ENCODE results near the gene DGKK. TPM values are rescaled to one million over a fixed set of nuclear protein-coding genes. Genes with fewer than 3 reads are reported as not detected.

Gene DGKK
- total RNA-seq: not detected

GRCh38 chrX:50470103-50471031, at the start of gene DGKK:
DGKK (minus strand) TSS chrX:50470825; CDS start chrX:50470678, 147 bp downstream.
- H3K9me3 Mint-ChIP-seq: no peaks in the 10 kb centered on the region
- no peak within 1 kb of the TSS for H3K27ac Mint-ChIP-seq
- no peak for DNase-seq
- peaks cover 54% of the 10 kb centered on the region for H3K27me3 Mint-ChIP-seq
- CTCF ChIA-PET: no interaction called here
- H3K4me3 Mint-ChIP-seq: no peak within 1 kb of the TSS
- H3K4me1 Mint-ChIP-seq: no peaks in the 10 kb centered on the region
- POLR2A ChIA-PET: no interaction called here
- no peaks in the 10 kb centered on the region for H3K36me3 Mint-ChIP-seq (ENCODE audit: low read depth)

DNA sequence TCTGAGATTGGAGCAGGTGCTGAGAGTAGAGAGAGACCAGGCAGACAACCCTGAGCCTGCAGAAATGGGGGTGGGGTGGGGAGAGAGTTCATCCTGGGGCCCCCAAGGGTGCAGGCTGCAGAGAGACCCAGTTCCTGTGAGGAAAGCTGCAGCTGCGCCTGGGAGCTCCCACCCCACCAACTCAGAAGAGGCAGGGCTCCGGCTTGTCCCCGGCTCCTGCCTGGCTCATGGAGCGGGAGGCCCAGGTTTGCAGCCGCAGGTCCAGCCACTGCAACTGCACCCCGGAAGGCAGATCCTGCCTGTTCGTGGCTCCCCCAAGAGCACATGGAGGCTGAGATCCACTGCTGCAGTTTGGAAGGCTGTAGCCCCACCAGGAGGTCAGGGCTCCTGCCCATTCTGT, 44.2 kb upstream of the DGKK start:
- ChIA-PET CTCF (no interaction called here), POLR2A (no interaction called here)
- H3K36me3 Mint-ChIP-seq (ENCODE audit: low read depth): no peaks in the 10 kb centered on the region
- H3K27me3 Mint-ChIP-seq: peaks cover 4% of the 10 kb centered on the region
- DNase-seq: no peak
- H3K27ac Mint-ChIP-seq: no peak overlapping the region
- H3K4me1 Mint-ChIP-seq: no peaks in the 10 kb centered on the region
- no peak overlapping the region for H3K4me3 Mint-ChIP-seq
- peaks cover 2% of the 10 kb centered on the region for H3K9me3 Mint-ChIP-seq

GRCh38 chrX:50497114-50497513, 26.5 kb upstream of the DGKK start:
- ChIA-PET POLR2A (no interaction called here), CTCF (no interaction called here)
- Mint-ChIP-seq H3K4me1 (no peaks in the 10 kb centered on the region), H3K9me3 (no peaks in the 10 kb centered on the region), H3K4me3 (no peak overlapping the region), H3K27me3 (peaks cover 8% of the 10 kb centered on the region), H3K27ac (no peak overlapping the region), H3K36me3 (ENCODE audit: low read depth) (no peaks in the 10 kb centered on the region)
- no peak for DNase-seq

GRCh38 chrX:50495616-50496015, 25.0 kb upstream of the DGKK start:
- ChIA-PET CTCF (no interaction called here), POLR2A (no interaction called here)
- Mint-ChIP-seq H3K4me1 (no peaks in the 10 kb centered on the region), H3K9me3 (no peaks in the 10 kb centered on the region), H3K4me3 (no peak overlapping the region), H3K36me3 (ENCODE audit: low read depth) (no peaks in the 10 kb centered on the region), H3K27ac (no peak overlapping the region), H3K27me3 (peaks cover 8% of the 10 kb centered on the region)
- no peak for DNase-seq

DNA sequence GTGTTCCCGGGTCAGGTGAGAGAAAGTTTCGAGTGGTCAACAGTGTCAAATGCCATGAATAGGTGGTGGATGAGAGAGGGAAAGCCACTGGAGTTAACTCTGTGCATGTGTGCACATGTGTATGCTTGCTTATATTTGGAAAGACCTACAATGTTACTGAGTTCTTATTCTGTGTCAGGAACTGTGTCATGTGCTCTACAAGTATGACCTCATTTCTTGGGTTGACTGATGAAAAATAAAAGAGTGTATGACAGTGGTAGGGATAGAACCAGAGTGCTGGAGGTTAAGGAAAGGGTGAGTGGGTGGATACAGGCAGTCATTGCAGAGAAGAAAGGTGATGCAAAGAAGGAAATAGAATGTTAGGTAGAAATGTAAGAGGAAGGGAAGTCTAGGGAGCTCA, 22.1 kb upstream of the DGKK start:
- no peak overlapping the region for H3K27ac Mint-ChIP-seq
- no peaks in the 10 kb centered on the region for H3K4me1 Mint-ChIP-seq
- POLR2A ChIA-PET: no interaction called here
- CTCF ChIA-PET: no interaction called here
- H3K9me3 Mint-ChIP-seq: no peaks in the 10 kb centered on the region
- peaks cover 5% of the 10 kb centered on the region for H3K27me3 Mint-ChIP-seq
- no peak overlapping the region for H3K4me3 Mint-ChIP-seq
- DNase-seq: no peak
- no peaks in the 10 kb centered on the region for H3K36me3 Mint-ChIP-seq (ENCODE audit: low read depth)

DNA sequence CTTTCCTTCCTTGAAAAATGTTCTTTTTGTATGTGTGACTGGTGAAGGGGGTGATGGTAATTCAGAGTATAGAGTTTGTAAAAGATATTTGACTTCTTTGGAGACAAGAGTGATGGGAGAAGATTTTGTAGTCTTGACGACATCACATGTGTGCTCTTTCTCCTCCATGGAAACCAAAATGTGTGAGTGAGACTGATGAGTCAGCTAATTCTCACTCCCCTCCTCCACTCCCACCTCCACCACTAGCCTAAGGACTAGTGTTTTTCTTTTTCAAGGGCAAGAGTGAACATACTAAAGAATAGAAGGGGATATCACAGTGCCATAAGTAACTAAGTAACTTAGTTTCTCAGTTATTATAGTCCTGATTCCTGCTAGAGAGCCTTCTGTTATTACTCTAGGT, 14.0 kb upstream of the DGKK start:
- no peak for DNase-seq
- Mint-ChIP-seq H3K27ac (no peak overlapping the region), H3K9me3 (no peaks in the 10 kb centered on the region), H3K36me3 (ENCODE audit: low read depth) (no peaks in the 10 kb centered on the region), H3K4me1 (peaks cover 4% of the 10 kb centered on the region), H3K27me3 (peaks cover 8% of the 10 kb centered on the region), H3K4me3 (no peak overlapping the region)
- POLR2A ChIA-PET: no interaction called here
- CTCF ChIA-PET: no interaction called here

GRCh38 chrX:50483283-50483682, 12.7 kb upstream of the DGKK start:
- Mint-ChIP-seq H3K36me3 (ENCODE audit: low read depth) (no peaks in the 10 kb centered on the region), H3K27me3 (peaks cover 8% of the 10 kb centered on the region), H3K4me1 (peaks cover 4% of the 10 kb centered on the region), H3K27ac (no peak overlapping the region), H3K9me3 (no peaks in the 10 kb centered on the region), H3K4me3 (no peak overlapping the region)
- ChIA-PET CTCF (no interaction called here), POLR2A (no interaction called here)
- no peak for DNase-seq

GRCh38 chrX:50475208-50475607, 4.6 kb upstream of the DGKK start:
- Mint-ChIP-seq H3K36me3 (ENCODE audit: low read depth) (no peaks in the 10 kb centered on the region), H3K4me3 (no peak overlapping the region), H3K27me3 (peaks cover 29% of the 10 kb centered on the region), H3K27ac (no peak overlapping the region), H3K4me1 (no peaks in the 10 kb centered on the region), H3K9me3 (no peaks in the 10 kb centered on the region)
- DNase-seq: no peak
- ChIA-PET POLR2A (no interaction called here), CTCF (no interaction called here)

GRCh38 chrX:50471390-50471789, 765 bp upstream of the DGKK start:
- CTCF ChIA-PET: no interaction called here
- no peak for DNase-seq

DNA sequence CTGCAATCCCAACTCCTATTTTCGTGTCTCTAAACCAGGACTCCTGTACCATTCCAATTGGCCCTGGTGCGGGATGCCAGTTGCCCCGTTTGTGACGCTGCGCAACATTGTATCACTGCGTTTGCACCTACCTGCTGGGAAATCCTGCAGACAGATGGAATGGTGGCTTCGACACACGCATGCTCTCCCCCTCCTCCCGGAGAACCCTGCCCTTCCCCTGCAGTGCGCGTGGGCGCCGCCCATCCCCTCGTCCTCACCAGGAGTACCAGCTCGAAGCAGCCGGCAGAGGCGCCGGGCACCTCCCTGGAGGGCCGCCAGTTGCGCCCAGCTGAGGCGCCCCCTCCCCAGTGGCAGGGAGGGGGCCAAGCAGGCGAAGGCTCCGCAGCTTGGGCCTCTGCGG, 1.4 kb downstream of the DGKK start:
- CTCF ChIA-PET: no interaction called here
- Mint-ChIP-seq H3K4me3 (no peak overlapping the region), H3K27me3 (peaks cover 50% of the 10 kb centered on the region), H3K27ac (no peak overlapping the region), H3K9me3 (no peaks in the 10 kb centered on the region), H3K36me3 (ENCODE audit: low read depth) (no peaks in the 10 kb centered on the region), H3K4me1 (no peaks in the 10 kb centered on the region)
- POLR2A ChIA-PET: no interaction called here
- no peak for DNase-seq

More at GRCh38 chrX:50471390-50471789, 765 bp upstream of the DGKK start:
- Mint-ChIP-seq H3K36me3 (ENCODE audit: low read depth) (no peaks in the 10 kb centered on the region), H3K9me3 (no peaks in the 10 kb centered on the region), H3K4me3 (no peak overlapping the region), H3K27me3 (peaks cover 56% of the 10 kb centered on the region), H3K4me1 (no peaks in the 10 kb centered on the region), H3K27ac (no peak overlapping the region)
- POLR2A ChIA-PET: no interaction called here

GRCh38 chrX:50459615-50460014, 11.0 kb downstream of the DGKK start:
- CTCF ChIA-PET: no interaction called here

GRCh38 chrX:50458483-50458882, 12.1 kb downstream of the DGKK start:
- Mint-ChIP-seq H3K36me3 (ENCODE audit: low read depth) (no peaks in the 10 kb centered on the region), H3K27me3 (peaks cover 15% of the 10 kb centered on the region), H3K9me3 (no peaks in the 10 kb centered on the region), H3K4me3 (no peak overlapping the region), H3K27ac (no peak overlapping the region), H3K4me1 (no peaks in the 10 kb centered on the region)
- no peak for DNase-seq
- POLR2A ChIA-PET: no interaction called here
- CTCF ChIA-PET: no interaction called here

More at GRCh38 chrX:50459615-50460014, 11.0 kb downstream of the DGKK start:
- no peak for DNase-seq
- Mint-ChIP-seq H3K9me3 (no peaks in the 10 kb centered on the region), H3K27me3 (peaks cover 13% of the 10 kb centered on the region), H3K36me3 (ENCODE audit: low read depth) (no peaks in the 10 kb centered on the region), H3K4me3 (no peak overlapping the region), H3K27ac (no peak overlapping the region), H3K4me1 (no peaks in the 10 kb centered on the region)
- POLR2A ChIA-PET: no interaction called here

DNA sequence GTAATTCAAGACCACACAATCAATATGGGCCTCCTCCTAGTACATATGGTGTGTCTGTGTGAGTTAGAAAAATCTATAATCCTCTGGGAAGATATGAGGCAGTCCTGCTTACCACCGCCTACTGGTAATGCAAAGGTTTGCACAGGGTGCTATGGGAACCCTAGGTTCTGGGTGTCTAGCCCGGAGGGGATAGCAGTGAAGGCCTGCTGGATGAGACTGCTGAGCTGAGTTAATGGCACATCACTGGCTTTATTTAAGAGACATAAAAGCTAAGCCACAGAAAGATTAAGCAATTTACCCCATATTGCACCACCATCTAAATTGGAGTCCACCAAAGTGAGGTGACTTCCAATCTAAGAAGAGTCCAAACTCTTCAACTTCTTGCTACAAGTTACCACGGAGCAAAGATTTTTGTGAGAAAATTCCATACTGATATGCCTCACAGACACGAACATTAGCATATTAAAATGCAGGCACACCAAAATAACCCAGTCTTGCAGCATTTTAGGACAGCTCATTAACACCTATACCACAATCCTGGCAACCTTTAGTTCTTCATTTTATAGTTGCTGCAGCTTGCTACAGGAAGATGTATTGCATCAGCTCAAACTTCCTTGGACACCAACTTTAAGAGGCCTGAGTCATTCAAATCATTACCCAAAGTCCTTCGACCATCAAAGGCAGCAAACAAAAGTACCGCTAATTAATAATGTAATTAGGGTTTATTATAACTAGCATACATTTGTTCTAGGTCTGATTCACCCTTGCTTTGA, 13.7 kb downstream of the DGKK start:
- no peak overlapping the region for H3K4me3 Mint-ChIP-seq
- H3K9me3 Mint-ChIP-seq: no peaks in the 10 kb centered on the region
- DNase-seq: no peak
- no peaks in the 10 kb centered on the region for H3K36me3 Mint-ChIP-seq (ENCODE audit: low read depth)
- ChIA-PET CTCF (no interaction called here), POLR2A (no interaction called here)
- H3K27ac Mint-ChIP-seq: no peak overlapping the region
- peaks cover 13% of the 10 kb centered on the region for H3K27me3 Mint-ChIP-seq
- H3K4me1 Mint-ChIP-seq: no peaks in the 10 kb centered on the region
